Erythroblast (primary cell): ENCODE results near the gene LYZL1.

Experiments
- GATA1 ChIP-seq: IDR thresholded peaks from 2 replicates; pipeline ENCODE4 v1.6.1; 2011; ENCODE audit warnings: low read depth, mild to moderate bottlenecking, control low read depth, low read length, moderate library complexity
- POLR2A ChIP-seq: IDR thresholded peaks from 2 replicates; pipeline ENCODE4 v1.6.1; 2011; ENCODE audit warnings: mild to moderate bottlenecking, low read length

- TF ChIP-seq POLR2A (no peak), GATA1 (no peak)
Observed at GRCh38 chr10:29271877-29272276, 17.0 kb upstream of the LYZL1 start.
